Fibroblast of villous mesenchyme (primary cell): Measurements from ENCODE around the gene KIAA1958. TPM values are rescaled to one million over a fixed set of nuclear protein-coding genes. Genes with fewer than 3 reads are reported as not detected.
A peak's percentile ranks its signal among the peaks of the same experiment; 100 is the strongest.

Experiments
- DNase-seq: peaks from one replicate; pipeline ENCODE4 v3.0.0-alpha.2; 2010; ENCODE audit warnings: low read depth
- H3K4me3 ChIP-seq: 2 replicates; pipeline ENCODE4 v1.5.1; 2011; ENCODE audit warnings: low read depth, mild to moderate bottlenecking, low read length
- CTCF ChIP-seq: IDR thresholded peaks from 2 replicates; pipeline ENCODE4 v1.5.1; 2012; ENCODE audit warnings: low read depth, mild to moderate bottlenecking, low read length; ENCODE audit not compliant: insufficient read depth
- total RNA-seq: library from RNA; depleted of rRNA; stranded (reverse); fragments of >200 nt; gene quantifications from 2 replicates; pipeline ENCODE4 v1.2.3, GENCODE V29; 2012

Gene KIAA1958
- 1.3 and 1.7 TPM in 2 replicates for total RNA-seq

- DNase-seq = peak; percentile 77
- no peak for TF ChIP-seq CTCF
- H3K4me3 ChIP-seq = peak within 1 kb of the TSS; percentile 81
Measured at GRCh38 chr9:112486221-112487007, at the start of gene KIAA1958. Gene KIAA1958, plus strand, starts transcription at chr9:112486827. Its CDS starts 87,254 bp downstream, at chr9:112574081.

- DNase-seq = no peak
- no peak for TF ChIP-seq CTCF
- H3K4me3 ChIP-seq = no peak overlapping the region
Measured at GRCh38 chr9:112437406-112437805, 49.2 kb upstream of the KIAA1958 start.

- DNase-seq = no peak
Measured at GRCh38 chr9:112439171-112439570, 47.5 kb upstream of the KIAA1958 start.

GRCh38 chr9:112439825-112440224 lies 46.8 kb upstream of the KIAA1958 start:
- H3K4me3 ChIP-seq = no peak overlapping the region

More at GRCh38 chr9:112439171-112439570, 47.5 kb upstream of the KIAA1958 start:
- TF ChIP-seq CTCF = no peak
- H3K4me3 ChIP-seq = no peak overlapping the region

GRCh38 chr9:112443200-112443599 lies 43.4 kb upstream of the KIAA1958 start:
- TF ChIP-seq CTCF = peak; percentile 50
- H3K4me3 ChIP-seq = no peak overlapping the region
- DNase-seq = peak; percentile 35

More at GRCh38 chr9:112439825-112440224, 46.8 kb upstream of the KIAA1958 start:
- TF ChIP-seq CTCF = no peak
- no peak for DNase-seq

GRCh38 chr9:112443636-112444035 lies 43.0 kb upstream of the KIAA1958 start:
- no peak for TF ChIP-seq CTCF
- no peak overlapping the region for H3K4me3 ChIP-seq
- DNase-seq = no peak
